Gastrocnemius medialis (tissue), 4 donors: ENCODE results near the gene OSCP1. TPM values are rescaled to one million over a fixed set of nuclear protein-coding genes. Genes with fewer than 3 reads are reported as not detected.

ENCODE experiments used
- ATAC-seq, 2 donors: fragments of 150-250 bp; one replicate each; pipeline ENCODE4 v1.9.1; 2016
- DNase-seq, 2 donors: peaks; one replicate each; pipeline ENCODE4 v3.0.0-alpha.2; 2019
- H3K27ac ChIP-seq, 4 donors: fragments of 200-600 bp; sonication (generic); 1 replicate in 1 of 4; 2 replicates in 3 of 4; pipeline ENCODE4 v1.5.1; 2016 to 2018; ENCODE audit warnings: mild to moderate bottlenecking in 2 of 4, moderate library complexity in 1 of 4
- H3K27me3 ChIP-seq, 3 donors: fragments of 200-600 bp; sonication (generic) in 2 of 3; 1 replicate in 1 of 3; 2 replicates in 2 of 3; pipeline versions ENCODE4 v1.5.1 to v1.6.0; 2016 to 2019; ENCODE audit warnings: mild to moderate bottlenecking in 1 of 3, moderate library complexity in 1 of 3
- H3K36me3 ChIP-seq, 2 donors: fragments of 200-600 bp; sonication (generic) in 1 of 2; one replicate each; pipeline ENCODE4 v1.5.1; 2017 to 2018
- H3K4me1 ChIP-seq, 2 donors: fragments of 200-600 bp; sonication (generic) in 1 of 2; one replicate each; pipeline ENCODE4 v1.5.1; 2016 to 2017; ENCODE audit warnings: mild to moderate bottlenecking in 2 of 2
- H3K4me3 ChIP-seq, 4 donors: fragments of 200-600 bp; sonication (generic) in 3 of 4; 1 replicate in 1 of 4; 2 replicates in 3 of 4; pipeline ENCODE4 v1.5.1; 2016 to 2019; ENCODE audit warnings: mild to moderate bottlenecking in 2 of 4
- H3K9me3 ChIP-seq, 3 donors: fragments of 200-600 bp; sonication (generic) in 2 of 3; 1 replicate in 1 of 3; 2 replicates in 2 of 3; pipeline ENCODE4 v1.5.1; 2016 to 2019
- POLR2A ChIP-seq, 2 donors: fragments of 450-650 bp; IDR thresholded peaks; one replicate each; pipeline ENCODE4 v1.6.1; 2017; ENCODE audit warnings: antibody characterized with exemption in 2 of 2, mild to moderate bottlenecking in 2 of 2, moderate library complexity in 2 of 2
- in situ Hi-C, 4 donors: fragments of 200-750 bp; cut with MboI; loops; one replicate each; pipeline versions ENCODE4 v1.15.0 to v1.8.0; 2017; ENCODE audit warnings: low sequenced_read_pairs in 4 of 4
- intact Hi-C: fragments of 100-400 bp; cut with DNase I; formaldehyde crosslinking; loops from one replicate; pipeline ENCODE4 v1.15.1; 2023; ENCODE audit warnings: low total_unique reads
- total RNA-seq, 4 donors: library from RNA; depleted of rRNA; stranded (reverse); fragments of >200 nt; gene quantifications; one replicate each; pipeline versions ENCODE4 v1.1.0 to v1.2.3, GENCODE V29; 2016
- TF ChIP-seq, protein P1 (sequence below), 5 experiments: fragments of 450-650 bp in 3 of 5; fragments of 200-600 bp in 2 of 5; sonication (generic) in 2 of 5; IDR thresholded peaks in 4 of 5; conservative IDR thresholded peaks in 1 of 5; 1 replicate in 4 of 5; 2 replicates in 1 of 5; pipeline ENCODE4 v1.5.1; 2016 to 2019; ENCODE audit warnings: antibody characterized with exemption in 5 of 5, mild to moderate bottlenecking in 3 of 5, moderate library complexity in 3 of 5

The OSCP1 gene
- total RNA-seq, 4 donors from 2014 or later: 3.3 to 6.7 (median 4.7) TPM

- intact Hi-C loops (no loop called here), in situ Hi-C loops (no loop called here)
- no peak overlapping the region for H3K4me3 ChIP-seq
- DNase-seq (no peak), ATAC-seq (no peak)
- peaks cover 5 to 7% of the 10 kb centered on the region in 2 donors for H3K4me1 ChIP-seq
- H3K36me3 ChIP-seq: no peaks in the 10 kb centered on the region
- TF ChIP-seq POLR2A (IDR thresholded peaks at IDR 0.05): no peak
- TF ChIP-seq, protein P1, sequence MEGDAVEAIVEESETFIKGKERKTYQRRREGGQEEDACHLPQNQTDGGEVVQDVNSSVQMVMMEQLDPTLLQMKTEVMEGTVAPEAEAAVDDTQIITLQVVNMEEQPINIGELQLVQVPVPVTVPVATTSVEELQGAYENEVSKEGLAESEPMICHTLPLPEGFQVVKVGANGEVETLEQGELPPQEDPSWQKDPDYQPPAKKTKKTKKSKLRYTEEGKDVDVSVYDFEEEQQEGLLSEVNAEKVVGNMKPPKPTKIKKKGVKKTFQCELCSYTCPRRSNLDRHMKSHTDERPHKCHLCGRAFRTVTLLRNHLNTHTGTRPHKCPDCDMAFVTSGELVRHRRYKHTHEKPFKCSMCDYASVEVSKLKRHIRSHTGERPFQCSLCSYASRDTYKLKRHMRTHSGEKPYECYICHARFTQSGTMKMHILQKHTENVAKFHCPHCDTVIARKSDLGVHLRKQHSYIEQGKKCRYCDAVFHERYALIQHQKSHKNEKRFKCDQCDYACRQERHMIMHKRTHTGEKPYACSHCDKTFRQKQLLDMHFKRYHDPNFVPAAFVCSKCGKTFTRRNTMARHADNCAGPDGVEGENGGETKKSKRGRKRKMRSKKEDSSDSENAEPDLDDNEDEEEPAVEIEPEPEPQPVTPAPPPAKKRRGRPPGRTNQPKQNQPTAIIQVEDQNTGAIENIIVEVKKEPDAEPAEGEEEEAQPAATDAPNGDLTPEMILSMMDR (IDR thresholded peaks at IDR 0.05 in 4 of 5, conservative IDR thresholded peaks at IDR 0.05 in 1 of 5): no peak
- no peak overlapping the region for H3K27ac ChIP-seq
- no peaks in the 10 kb centered on the region for H3K9me3 ChIP-seq
- H3K27me3 ChIP-seq: no peaks in the 10 kb centered on the region
These were observed 4.0 kb downstream of the OSCP1 start for GRCh38 chr1:36446271-36446670.

- in situ Hi-C loops: no loop called here
These were observed 7.0 kb downstream of the OSCP1 start for GRCh38 chr1:36443297-36443696.

DNA sequence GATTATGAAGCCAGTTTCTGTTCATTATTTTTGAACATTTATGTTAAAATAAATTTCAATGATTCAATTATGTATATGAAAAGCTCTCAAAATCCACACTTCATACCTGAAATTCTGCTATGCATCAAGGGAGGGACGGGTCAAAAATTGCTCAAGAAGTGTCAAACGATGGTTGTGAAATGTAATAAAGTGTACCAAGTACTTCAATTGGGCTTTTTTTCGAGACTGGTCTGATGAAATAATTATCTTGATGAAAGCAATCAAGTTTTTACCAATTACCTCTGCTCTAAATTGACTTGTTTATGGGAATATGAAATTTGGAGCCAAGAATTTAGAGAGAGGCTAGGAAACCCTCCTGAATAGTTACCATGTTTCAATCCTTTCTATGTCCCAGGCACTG is 7.9 kb downstream of the OSCP1 start:
- in situ Hi-C loops (no loop called here), intact Hi-C loops (no loop called here)
- Histone ChIP-seq H3K4me1 (no peaks in the 10 kb centered on the region), H3K9me3 (no peaks in the 10 kb centered on the region), H3K27me3 (no peaks in the 10 kb centered on the region), H3K27ac (no peak overlapping the region), H3K36me3 (no peaks in the 10 kb centered on the region), H3K4me3 (no peak overlapping the region)
- DNase-seq (no peak), ATAC-seq (no peak)
- TF ChIP-seq POLR2A (IDR thresholded peaks at IDR 0.05): no peak
- TF ChIP-seq, protein P1 (IDR thresholded peaks at IDR 0.05 in 4 of 5, conservative IDR thresholded peaks at IDR 0.05 in 1 of 5): no peak

More at GRCh38 chr1:36443297-36443696, 7.0 kb downstream of the OSCP1 start:
- Histone ChIP-seq H3K27me3 (no peaks in the 10 kb centered on the region), H3K4me1 (no peaks in the 10 kb centered on the region), H3K4me3 (no peak overlapping the region), H3K36me3 (no peaks in the 10 kb centered on the region), H3K27ac (no peak overlapping the region), H3K9me3 (no peaks in the 10 kb centered on the region)
- DNase-seq: no peak
- intact Hi-C loops: no loop called here
- TF ChIP-seq, protein P1 (IDR thresholded peaks at IDR 0.05 in 4 of 5, conservative IDR thresholded peaks at IDR 0.05 in 1 of 5): no peak
- TF ChIP-seq POLR2A (IDR thresholded peaks at IDR 0.05): no peak
- ATAC-seq: no peak

- Histone ChIP-seq H3K27me3 (no peaks in the 10 kb centered on the region), H3K9me3 (no peaks in the 10 kb centered on the region), H3K36me3 (no peaks in the 10 kb centered on the region), H3K4me3 (no peak overlapping the region), H3K27ac (no peak overlapping the region), H3K4me1 (no peaks in the 10 kb centered on the region)
- DNase-seq (no peak), ATAC-seq (no peak)
- TF ChIP-seq POLR2A (IDR thresholded peaks at IDR 0.05): no peak
- TF ChIP-seq, protein P1 (IDR thresholded peaks at IDR 0.05 in 4 of 5, conservative IDR thresholded peaks at IDR 0.05 in 1 of 5): no peak
- intact Hi-C loops: no loop called here
- in situ Hi-C loops: no loop called here
These were observed 9.6 kb downstream of the OSCP1 start for GRCh38 chr1:36440646-36441045.

- TF ChIP-seq, protein P1 (IDR thresholded peaks at IDR 0.05 in 4 of 5, conservative IDR thresholded peaks at IDR 0.05 in 1 of 5): no peak
- no peak for TF ChIP-seq POLR2A (IDR thresholded peaks at IDR 0.05)
- H3K4me3 ChIP-seq: no peak overlapping the region
- H3K36me3 ChIP-seq: no peaks in the 10 kb centered on the region
- H3K27ac ChIP-seq: no peak overlapping the region
- ATAC-seq (no peak), DNase-seq (no peak)
- intact Hi-C loops (no loop called here), in situ Hi-C loops (no loop called here)
- H3K4me1 ChIP-seq: no peaks in the 10 kb centered on the region
- no peaks in the 10 kb centered on the region for H3K27me3 ChIP-seq
- H3K9me3 ChIP-seq: no peaks in the 10 kb centered on the region
These were observed 10.2 kb downstream of the OSCP1 start for GRCh38 chr1:36440044-36440443.
